HG03571 (cell line): Measurements from ENCODE around the gene GLB1L2.

Experiments used
- ATAC-seq: cut with Tn5 transposase; IDR thresholded peaks from one replicate; pipeline ENCODE4 v1.9.1; 2021; ENCODE audit not compliant: unreplicated experiment

The GLB1L2 gene

GRCh38 chr11:134383576-134384221, 51.9 kb downstream of the GLB1L2 start:
- ATAC-seq, result no peak

- ATAC-seq, result no peak
Measured at GRCh38 chr11:134384406-134384805, 52.6 kb downstream of the GLB1L2 start.

GRCh38 chr11:134385171-134385570, 53.4 kb downstream of the GLB1L2 start:
- no peak for ATAC-seq

GRCh38 chr11:134385774-134386565, 54.2 kb downstream of the GLB1L2 start:
- no peak for ATAC-seq

- ATAC-seq, result no peak
Measured at GRCh38 chr11:134386945-134387344, 55.2 kb downstream of the GLB1L2 start.

- no peak for ATAC-seq
Measured at GRCh38 chr11:134387501-134387900, 55.7 kb downstream of the GLB1L2 start.

GRCh38 chr11:134388590-134388989, 56.8 kb downstream of the GLB1L2 start:
- ATAC-seq, result no peak

- no peak for ATAC-seq
Measured at GRCh38 chr11:134389464-134390180, 57.8 kb downstream of the GLB1L2 start.

- no peak for ATAC-seq
Measured at GRCh38 chr11:134390706-134391569, 59.1 kb downstream of the GLB1L2 start.

- no peak for ATAC-seq
Measured at GRCh38 chr11:134391656-134392055, 59.9 kb downstream of the GLB1L2 start.

GRCh38 chr11:134392953-134393615, 61.3 kb downstream of the GLB1L2 start:
- ATAC-seq, result no peak

GRCh38 chr11:134393638-134394037, 61.9 kb downstream of the GLB1L2 start:
- ATAC-seq, result no peak

GRCh38 chr11:134394311-134394710, 62.5 kb downstream of the GLB1L2 start:
- no peak for ATAC-seq

GRCh38 chr11:134395002-134395401, 63.2 kb downstream of the GLB1L2 start:
- no peak for ATAC-seq

GRCh38 chr11:134397304-134398078, 65.7 kb downstream of the GLB1L2 start:
- no peak for ATAC-seq

- ATAC-seq, result no peak
Measured at GRCh38 chr11:134398079-134398444, 66.3 kb downstream of the GLB1L2 start.

- ATAC-seq, result no peak
Measured at GRCh38 chr11:134398644-134399292, 67.0 kb downstream of the GLB1L2 start.

GRCh38 chr11:134399293-134399654, 67.5 kb downstream of the GLB1L2 start:
- ATAC-seq, result no peak

- no peak for ATAC-seq
Measured at GRCh38 chr11:134399996-134400395, 68.2 kb downstream of the GLB1L2 start.
